Activated naive CD8-positive, alpha-beta T cell treated with anti-CD3 and anti-CD28 coated beads, Interleukin-2, amount 50 U/mL, for 16 hours (primary cell): Measurements from ENCODE around the gene RAPGEF3.
A peak's percentile ranks its signal among the peaks of the same experiment; 100 is the strongest.

Experiments used
- DNase-seq: peaks from one replicate; pipeline ENCODE4 v3.0.0-alpha.2; 2020; ENCODE audit warnings: low read depth, low spot score

RAPGEF3 gene

DNA sequence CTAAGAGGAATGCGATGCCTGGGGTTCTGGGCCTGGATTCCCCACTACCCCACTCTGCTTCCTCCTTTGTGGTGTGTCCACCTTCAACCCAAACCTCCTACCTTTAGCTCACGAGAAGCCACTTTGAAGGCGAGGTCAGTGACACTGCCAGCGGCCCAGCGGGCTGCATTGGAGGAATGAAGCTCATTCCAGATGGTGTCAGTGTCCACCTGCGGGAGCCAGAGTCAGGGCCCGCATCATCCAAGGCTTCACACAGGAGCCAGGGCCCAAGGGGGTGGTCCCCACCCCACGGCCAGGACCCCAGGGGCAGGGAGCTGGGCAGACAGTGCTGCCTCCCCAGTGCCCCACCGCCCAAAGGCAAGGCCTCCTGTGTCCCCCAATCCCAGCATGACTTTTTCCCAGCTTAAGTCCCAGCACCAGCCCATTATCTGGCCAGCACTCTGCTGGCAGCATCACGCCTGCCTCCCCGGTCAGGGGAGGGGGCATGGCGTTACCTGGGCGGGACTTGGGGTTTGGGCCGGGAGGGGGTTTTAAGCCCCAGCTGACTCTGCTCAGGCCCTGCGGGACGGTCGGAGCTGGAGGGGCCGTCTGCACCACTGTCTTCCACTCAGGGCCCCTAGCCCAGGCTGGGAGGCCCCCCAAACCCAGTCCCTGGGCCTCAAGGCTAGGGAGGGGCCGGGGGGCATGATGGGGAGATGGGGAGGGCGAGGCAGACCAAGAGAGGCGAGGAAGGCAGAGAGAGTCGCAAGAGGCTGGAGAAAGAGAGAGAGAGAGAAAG is 31.2 kb upstream of the RAPGEF3 start:
- no peak for DNase-seq

DNA sequence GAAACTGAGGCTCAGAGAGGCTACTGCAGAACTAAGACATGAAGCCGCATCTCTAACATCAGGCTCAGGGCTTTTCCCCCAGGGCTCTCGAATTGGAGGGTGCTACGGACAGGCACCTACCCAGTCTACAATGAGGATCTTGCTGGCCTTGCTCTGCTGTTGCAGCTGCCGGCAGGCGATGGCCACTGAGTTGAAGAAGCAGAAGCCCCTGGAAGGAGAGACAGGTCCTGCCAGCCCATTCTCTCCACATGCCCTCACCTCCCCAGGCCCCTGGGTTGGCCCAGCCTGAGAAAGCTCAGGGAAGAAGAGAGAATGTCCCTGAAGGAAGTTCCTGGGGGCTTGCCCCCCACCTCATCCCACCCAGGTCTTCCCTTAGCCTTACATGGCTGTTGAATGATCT is 30.5 kb upstream of the RAPGEF3 start:
- no peak for DNase-seq

DNA sequence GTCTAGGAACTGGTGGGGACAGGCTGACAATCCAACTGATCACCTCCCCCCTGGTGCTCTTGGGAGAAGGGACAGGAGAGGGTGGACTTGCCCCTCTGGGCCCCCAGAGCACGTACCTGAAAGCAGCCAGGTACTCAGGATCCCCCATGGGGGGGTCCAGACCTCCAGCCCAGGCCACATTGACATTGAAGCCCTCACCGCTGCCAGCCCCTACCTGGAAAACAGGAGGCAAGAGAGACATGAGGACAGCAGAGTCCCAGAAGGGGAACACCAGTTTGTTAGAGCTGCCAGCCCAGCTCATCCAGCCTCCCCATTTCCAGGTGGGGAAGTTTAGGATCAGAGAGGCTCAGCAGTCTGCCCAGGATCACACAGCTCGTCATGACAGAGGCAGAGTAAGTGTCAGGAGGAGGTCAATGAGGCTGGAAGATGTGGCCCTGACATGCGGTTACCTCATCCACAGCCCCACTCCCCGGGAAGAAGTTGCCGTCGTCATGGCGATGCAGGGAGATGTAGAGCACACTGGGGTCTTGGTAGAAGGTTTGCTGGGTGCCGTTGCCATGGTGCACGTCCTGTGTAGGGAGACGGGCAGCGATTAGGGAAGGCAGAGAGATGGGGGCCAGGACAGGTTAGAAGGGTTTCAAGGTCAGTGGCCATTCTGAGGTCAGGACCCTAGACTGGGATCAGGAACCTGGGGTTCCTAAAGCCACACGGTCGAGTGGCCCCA is 29.1 kb upstream of the RAPGEF3 start:
- no peak for DNase-seq

DNA sequence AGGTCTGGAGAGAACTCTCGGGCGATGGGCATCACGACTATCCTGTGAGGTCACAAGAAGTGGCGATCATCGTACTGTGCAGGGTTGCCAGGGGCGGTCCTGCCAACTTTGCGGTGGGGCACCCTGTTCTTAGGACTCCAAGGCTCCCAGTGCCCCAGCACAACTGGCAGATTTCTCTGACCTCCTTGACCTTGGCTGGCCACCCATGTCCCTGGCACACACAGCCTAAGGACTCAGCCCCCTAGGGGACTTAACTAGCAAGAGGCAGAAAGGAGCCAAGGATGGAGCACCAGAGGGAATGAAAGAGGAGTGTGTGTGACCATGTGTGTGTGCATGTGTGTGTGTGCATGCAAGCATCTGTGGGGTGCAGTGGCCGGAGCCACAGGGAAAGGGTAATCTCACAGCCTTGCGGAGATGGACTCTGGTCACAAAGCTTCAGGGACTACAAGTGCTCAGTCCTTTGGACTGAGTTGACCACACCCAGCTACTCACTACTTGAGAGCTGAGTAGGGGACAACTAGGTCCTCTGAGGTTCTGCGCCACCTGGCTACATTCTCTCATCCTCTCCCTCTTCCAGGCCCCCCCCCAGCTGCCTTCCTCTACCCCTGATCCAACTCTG is 28.1 kb upstream of the RAPGEF3 start:
- DNase-seq: no peak

DNA sequence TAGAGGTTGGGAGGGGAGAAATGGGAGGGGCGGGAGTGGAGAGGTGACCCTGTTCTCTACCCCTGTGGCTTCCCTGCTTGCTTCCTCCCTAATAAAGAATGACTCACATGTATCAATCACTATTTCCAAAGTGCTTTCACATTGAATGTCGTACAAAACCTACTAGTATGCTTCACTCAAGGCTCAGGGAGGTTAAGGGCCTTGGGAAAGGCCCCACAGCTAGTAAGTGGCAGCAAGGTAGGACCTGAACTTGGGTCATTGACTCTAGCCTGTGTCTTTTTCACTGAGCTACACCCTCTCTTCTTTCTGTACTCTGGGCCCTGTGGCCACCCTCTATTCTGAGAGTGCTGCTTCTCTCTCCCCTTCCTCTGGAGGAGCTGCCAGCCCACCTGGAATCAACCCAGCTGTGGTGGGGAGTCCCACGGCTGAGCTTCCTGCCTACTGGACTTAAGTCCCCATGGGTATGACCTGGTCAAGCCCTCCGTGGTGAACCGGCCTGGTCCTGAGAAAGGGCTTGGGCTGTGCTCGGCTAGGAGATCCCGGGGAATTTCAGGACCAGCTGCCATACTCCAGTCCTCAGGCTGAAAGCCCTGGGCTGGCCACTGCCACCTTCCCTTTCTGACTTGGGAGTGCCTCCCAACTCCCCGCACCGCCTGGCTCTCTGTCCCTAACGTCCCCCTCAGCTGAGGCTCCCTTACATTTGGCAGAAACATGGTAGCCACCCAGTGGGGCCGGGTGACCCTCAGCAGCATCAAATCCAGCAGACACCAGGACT is 27.4 kb upstream of the RAPGEF3 start:
- no peak for DNase-seq

DNA sequence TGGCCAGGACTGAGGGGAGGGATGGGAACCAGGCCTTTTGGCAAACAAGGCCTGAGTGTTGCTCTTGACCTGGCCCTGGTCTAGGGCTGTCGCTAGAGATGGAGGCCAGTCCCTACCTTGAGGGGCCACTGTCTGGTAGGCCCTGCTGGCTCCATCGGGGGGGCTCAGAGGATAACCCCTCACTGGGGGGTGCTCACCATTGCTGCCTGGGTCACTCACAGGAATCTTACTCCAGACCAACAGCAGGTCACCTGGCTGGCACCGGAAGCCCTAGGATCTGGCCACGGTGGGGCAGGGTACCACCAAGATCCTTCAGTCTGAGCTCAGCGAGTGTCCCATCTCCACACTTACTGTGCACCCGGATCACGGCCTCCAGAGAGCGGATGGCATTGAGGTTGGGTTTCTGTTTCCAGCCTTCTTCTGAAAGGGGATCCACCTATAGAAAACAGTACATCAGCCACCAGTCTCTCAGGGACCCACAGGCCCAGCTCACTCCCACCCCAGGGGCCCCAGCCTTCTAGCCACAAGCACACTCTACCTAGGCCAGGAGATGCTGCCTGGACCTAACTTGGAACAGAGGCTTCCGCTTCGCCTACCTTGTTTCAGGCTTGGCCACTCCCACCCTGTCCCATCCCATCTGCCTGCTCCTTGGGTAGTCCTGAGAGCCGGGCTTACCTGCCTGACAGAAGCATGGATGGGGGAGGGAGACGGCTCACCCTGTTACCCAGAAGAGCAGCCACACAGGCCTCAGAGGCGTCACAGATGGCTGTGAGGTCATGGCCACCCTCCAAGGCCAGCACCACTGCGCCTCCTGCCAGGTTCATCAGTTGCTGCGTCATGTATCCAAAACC is 26.6 kb upstream of the RAPGEF3 start:
- no peak for DNase-seq

DNA sequence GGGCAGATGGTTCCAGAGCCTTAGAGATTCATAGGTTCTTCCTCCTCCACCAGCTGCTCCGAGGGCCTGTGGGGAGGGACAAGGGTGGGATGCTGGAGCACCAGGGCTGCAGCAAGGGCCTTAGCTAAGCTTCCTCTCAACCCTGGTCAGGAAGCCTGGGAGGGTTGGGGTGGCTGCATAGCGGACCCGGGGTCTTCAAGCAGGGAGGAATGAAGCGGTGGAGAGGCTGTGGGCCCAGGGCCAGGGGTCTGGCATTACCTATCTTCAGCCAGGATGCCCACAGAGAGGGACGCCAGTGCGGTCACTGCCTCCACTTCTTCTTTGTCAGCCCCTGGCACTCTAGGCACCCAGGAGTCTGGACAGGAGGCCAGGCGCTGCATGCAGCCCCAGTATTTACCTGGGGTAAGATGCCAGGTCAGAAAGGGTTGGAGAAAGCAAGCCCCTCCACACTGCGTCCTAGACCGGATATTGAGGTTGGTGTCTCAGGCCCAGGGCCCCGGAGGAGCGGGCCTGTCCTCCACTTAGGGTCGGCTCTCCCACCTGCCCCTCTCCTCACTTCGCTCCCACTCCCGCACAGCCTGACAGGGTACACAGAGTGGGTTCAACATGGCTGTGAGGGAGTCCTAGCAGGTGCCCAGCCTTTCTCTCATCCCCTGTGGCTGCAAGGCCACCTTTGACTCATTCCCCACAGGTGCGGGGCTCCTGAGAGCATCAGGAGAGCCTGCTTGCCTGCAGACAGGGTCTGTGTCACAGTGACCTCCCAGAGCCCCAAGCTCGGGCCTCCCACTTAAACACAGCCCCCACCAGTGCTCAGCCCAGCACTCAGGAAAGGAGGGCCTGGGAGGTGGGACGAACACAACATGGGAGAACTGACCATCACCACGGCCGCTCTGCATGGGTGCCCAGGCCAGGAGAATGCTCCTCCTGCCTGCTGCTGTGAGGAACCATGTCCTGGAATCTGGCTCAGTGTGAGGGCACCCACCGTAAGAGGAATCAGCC is 25.4 kb upstream of the RAPGEF3 start:
- DNase-seq: no peak

DNA sequence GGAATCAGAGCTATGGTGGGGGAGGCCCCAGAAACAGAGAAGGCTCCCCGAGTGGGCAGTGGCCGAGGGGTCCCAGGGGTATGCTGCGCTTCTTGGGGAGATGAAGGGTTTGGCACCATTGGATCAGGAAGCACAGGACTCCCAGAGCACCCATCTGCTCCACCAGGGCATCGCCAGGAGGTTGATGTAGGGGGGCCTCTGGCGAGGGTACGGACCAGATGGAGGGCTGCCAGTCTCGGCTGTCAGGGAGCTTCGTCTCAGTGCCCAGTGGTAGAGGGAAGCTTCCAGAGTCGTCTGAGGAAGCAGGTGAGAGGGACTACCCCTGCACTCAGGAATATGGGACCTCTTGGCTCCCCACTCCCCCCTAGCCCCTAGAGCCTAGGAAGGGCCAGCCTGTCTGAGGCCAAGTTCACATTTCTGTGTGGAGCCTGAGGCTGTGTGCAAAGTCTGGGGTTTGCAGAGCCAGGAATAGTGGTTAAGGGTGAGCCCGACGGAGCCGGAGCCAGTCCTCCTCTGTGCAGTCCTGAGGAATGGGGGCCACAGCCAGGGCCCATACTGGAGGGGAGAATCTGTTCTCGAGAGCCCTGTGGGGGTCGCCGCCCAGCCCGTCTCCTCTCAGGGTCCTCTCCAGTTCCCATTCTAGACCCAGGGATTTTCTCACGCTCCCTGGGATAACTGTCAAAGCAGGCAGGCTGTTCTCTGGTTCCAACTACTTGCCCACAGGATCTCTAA is 24.5 kb upstream of the RAPGEF3 start:
- no peak for DNase-seq

DNA sequence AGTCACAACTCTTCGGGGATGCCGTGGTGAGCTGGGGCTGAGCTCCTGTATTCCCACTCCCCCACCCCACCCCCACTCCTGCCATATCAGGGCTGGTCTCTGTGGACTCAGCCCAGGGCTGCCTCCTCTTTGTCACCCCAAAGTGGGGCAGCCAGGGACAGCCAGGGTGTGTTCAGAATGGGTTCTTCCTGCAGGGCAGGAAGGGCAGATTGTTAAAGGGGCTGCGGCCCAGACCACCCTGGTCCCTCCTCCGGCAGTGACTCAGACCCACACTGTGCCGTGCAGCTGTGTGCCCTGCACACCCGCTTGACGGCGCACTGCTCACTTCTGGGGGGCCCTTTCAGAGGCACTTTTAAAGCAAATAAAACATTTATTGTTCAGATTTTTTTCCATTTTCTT is 23.7 kb upstream of the RAPGEF3 start:
- no peak for DNase-seq

DNA sequence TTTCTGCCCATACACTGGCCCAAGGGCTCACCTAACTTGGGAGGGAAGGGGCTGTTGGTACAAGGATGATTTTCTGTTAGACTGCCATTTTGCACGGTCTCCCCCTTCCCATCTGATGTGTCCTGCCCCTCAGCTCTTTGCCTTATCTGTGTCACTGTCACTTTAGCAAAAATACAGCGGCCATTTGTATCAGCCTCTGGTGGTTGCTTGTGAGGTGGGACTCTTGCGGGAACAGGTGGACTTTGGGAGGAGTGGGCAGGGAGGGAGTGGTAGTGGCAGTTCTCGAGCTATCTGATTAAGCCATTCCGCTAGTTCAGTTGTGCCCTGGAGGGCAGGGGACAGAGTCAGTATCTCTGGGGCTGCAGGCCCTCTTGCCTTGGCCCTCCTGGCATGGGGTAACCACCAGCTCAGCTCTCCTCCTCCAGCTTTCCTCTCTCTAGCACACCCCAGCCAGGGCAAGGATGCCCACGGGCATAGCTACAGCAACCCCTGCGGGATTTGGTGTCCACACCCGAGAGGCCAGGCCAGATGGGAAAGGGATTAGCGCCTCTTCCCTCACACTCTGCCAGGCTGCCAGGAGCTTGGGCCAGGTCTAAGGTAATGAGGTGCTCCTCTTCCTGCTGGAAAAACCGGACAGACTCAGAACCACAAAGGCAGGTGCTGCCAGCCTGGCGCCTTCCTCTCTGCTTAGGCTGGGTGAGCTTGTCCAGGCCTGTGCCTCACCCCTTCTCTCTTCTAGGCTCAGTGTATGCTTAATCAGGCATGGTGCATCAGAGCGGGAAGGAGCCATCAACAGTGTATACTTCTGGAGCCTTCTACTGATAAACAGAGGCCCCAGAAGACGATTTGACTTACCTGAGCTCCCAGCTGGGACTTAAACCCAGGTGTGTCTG is 23.0 kb upstream of the RAPGEF3 start:
- no peak for DNase-seq

DNA sequence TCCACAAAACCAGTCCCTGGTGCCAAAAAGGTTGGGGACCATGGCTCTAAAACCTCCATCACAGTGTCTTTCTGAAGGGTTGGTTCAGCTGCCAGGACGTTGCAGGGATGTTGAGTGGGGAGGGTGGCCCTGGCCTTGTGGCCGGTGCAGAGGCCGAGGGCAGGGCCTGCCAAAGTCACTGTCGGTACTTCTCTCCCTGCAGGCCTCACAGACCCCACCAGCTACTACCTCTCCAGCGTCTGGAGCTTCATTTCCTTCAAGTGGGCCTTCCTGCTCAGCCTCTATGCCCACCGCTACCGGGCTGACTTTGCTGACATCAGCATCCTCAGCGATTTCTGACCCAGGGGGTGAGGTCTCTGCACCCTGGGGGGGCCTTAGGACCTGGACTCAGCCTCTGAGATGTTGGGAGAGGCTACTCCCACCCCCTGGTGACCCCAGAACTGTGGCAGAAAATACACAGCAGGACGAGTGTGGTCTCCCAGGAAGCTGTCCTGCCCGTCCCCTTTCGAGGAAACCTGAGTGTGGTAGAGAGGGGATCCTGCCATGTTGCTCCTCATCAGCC is 21.3 kb upstream of the RAPGEF3 start:
- no peak for DNase-seq

DNA sequence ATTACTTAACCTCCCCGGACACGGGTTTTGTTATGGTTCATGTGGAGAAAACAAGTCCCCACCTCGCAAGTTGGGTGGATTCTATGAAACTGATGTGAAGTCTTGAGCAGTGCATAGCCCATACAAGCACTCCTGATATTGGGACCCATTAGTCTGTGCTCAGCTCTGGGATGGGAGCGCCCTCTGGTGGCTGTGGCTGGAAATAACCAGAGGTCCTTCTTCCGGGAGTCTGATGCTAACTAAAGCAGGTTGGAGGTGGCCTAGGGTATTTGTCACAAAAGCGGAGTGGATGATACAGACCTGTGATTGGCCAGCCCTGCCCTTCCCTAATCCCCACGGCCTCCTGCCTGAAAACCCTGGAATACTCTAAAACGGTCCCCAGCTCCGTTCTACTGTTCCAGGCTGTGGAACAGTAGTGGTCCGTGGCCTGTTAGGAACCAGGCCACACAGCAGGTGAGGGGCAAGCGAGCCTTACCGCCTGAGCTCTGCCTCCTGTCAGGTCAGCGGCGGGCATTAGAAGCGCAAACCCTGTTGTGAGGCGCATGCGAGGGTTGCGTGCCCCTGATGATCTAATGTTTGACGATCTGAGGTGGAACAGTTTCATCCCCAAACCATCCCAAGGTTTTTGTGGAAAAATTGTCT is 20.7 kb upstream of the RAPGEF3 start:
- peak; percentile 88 for DNase-seq

DNA sequence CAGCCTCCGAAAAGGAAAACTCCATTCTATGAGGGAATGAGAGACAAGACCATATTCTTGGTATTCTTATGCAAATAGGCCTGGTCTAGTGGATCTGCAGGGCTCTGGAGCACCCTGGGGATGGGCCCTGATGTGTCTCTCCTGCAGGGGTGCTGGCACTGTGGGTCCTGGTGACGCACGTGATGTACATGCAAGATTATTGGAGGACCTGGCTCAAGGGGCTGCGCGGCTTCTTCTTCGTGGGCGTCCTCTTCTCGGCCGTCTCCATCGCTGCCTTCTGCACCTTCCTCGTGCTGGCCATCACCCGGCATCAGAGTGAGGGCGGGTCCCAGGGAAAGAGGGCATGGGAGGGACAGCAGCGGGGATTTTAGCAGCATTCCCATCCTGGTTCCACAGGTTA is 20.2 kb upstream of the RAPGEF3 start:
- DNase-seq: no peak

DNA sequence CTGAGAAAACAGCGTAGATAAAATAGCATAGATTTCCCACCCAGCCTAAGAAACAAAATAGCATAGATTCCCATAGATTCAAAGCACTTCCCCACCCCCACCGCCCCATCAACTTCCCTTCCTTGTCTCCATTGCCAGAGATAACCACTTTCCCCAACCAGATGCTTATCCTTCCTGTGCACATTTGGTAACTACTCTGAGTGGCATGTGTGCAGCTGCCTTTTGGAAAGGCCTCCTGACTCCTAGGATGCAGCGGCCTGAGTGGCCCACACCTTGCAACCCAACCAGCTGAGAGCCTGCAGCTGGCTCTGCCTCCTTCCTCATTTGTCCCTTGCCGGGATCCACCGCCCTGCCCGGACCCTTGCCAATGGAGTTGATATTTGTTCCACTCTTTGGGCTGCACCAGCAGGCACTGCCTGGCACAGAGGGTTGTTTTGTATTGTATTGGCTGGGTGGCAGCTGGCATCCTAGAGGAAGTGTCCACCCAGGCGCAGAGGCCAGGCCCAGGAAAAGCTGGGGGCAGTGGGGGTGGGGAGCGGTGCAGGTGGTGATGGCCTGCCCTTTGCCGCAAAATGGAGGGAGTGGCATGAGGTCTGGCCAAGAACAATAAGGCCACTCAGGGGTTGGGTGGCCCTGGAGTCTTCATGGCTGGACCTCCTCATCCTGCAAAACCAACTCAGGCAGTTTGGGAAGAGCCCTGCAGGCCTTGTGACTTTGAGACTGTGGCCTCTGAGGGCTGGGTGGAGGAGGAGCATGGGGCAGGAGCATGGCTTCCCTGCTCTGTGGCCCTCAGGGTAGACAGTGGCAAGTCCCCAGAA is 19.3 kb upstream of the RAPGEF3 start:
- no peak for DNase-seq

DNA sequence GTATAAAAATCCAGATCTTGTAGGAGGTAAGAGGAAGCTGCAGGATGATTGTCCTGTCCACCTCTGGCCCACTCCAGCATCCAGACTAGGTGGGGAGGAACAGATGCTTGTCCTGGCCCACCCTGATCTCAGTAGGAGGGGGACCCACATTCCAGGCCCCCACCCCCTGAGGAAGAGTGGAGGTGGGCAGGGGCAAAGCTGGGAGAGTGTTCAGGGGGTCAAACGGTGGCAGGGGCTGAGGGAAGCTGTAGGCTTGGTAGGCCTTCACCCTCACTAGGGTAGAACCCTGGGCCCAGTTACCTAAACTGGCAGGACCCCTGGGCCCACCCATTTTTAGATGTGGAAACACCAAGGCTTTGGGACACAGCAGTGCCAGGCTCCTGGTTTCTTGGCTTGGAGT is 18.5 kb upstream of the RAPGEF3 start:
- no peak for DNase-seq

DNA sequence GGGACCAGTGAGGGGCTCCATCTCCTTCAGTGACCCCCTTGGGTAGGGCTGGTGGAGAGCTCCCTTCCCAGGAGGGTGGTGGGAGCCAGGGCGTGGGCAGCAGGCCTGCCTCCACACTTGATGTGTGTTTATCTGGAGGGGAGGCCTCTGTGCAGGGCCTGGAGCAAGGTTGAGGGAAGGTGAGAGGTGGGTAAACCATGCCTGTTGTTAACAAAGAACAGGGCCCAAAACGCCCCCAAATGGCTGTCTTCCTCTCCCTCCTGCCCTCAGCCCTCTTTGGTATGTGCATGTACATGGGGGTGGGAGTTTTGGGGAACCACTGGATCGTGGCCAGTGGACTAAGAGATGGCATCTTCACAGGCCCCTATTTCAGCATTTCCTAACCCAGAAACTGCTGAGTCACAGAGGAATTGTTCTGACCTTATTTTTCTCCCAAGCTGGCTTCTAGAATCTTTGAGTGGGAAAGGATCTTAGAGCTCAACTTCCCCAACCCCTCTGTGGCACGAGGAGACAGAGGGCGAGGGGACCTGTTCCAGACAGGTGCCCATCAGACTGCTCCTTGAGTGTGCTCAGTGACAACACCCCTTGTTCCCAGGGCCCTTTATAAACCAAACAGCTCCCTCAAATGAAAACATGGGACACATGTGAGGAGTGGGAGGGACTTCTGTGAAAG is 17.9 kb upstream of the RAPGEF3 start:
- no peak for DNase-seq
